ENCODE measurements around the gene HTT.
A peak's percentile ranks its signal among the peaks of the same experiment; 100 is the strongest.

Gene HTT

DNA sequence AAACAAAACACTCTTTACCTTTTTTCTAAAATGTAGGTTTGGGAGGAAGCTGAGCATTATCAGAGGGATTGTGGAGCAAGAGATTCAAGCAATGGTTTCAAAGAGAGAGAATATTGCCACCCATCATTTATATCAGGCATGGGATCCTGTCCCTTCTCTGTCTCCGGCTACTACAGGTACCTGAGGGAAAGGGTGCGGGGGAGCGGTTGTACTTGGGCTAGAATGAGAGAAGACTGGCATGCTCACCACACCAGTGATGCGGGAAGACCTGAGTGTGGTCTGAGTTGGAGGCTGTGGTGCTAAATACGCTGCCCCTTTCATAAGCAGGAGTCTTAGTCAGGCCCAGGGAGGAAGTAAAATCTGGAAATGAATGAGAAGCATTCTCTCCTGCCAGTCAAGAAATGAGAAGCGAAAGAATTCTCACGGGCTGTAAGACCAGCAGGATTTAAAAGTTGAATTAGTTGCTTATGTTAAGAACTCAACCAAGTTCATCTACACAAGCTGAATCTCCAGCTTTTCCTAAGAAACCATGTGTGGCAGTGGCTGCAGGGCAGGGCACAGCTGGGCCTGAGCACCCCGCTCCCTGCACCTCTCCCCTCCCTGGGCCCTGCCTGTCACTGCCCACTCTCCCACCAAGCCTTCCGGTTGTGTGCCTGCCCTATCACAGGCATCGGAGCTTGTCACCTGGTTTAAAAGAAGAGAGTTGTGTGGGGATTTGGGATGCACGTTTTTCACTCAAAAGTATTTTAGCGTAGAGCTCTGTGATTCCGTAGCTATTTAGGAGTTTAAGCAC lies 149.7 kb downstream of the HTT start:
- DNase-seq: no peak

DNA sequence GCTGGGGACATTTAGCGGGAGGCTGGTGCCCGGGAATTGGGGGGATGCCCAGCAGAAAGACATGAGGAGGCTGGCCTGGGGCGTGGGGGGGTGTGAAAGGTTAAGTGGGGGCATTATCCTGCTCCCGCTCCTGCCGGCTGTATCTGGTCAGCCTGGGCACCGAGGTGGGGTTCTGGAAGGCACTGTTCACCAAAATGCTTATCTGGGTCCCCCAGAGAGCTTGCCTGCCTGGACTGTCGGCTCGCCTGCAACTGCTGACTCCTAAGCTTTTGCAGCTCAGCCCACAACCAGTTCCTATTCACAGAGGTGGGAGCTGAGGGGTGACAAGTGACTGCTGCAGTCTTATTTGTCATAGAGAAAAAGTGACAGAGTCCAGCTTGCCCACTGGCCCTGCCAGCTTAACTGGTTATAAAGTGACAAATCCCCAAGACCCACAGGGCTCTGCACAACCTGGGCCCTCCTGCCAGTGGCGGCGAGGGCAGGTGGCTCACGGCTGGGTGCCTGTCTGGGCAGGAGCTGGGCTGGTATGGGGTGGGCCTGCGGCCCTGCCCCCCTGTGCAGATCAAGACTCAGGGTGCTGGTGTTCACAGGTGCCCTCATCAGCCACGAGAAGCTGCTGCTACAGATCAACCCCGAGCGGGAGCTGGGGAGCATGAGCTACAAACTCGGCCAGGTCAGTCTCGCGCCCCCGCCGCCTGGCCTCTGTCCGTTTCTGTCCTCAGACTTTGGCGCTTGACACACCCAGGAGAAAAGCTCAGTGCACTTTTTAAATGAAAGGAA lies 150.8 kb downstream of the HTT start:
- no peak for DNase-seq

DNA sequence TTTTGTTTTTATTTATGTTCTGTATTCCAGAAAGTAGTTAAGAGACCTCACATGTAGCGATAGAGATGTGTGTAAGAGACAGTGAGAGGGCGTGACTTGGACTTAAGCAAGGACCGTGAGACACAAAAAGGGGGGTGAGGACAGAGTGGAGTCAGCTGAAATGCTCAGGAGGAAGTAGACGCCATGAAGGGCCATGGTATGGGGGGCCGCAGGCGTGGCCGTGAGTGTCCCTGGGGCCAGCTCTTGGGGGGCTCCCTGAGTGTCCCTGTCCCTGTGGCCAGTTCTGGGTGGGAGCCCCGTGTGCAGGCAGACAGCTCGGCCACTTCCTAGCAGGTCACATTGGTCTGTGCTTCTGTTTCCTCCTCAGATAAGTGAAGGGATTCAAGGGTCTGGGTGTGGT lies 151.5 kb downstream of the HTT start:
- no peak for DNase-seq

DNA sequence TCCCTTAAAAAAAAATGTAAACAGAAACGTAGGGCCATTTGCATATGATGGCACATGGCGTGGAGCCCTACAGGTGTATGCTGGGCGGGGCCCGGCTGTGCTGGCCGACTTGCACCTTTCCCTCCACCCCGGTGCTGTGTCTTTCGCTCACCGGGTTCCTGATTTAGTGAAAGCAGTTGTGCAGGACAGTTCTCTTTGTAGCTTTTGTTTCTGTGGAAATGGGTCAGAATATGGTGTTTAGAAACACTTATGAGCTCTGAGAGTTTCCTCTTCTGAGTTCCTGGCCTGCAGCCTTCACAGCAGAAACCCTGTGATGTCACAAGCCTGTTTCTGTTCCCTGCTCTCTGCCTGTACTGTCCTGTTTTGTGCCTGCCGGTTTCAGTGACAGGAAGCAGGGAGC lies 152.0 kb downstream of the HTT start:
- peak; percentile 26 for DNase-seq

DNA sequence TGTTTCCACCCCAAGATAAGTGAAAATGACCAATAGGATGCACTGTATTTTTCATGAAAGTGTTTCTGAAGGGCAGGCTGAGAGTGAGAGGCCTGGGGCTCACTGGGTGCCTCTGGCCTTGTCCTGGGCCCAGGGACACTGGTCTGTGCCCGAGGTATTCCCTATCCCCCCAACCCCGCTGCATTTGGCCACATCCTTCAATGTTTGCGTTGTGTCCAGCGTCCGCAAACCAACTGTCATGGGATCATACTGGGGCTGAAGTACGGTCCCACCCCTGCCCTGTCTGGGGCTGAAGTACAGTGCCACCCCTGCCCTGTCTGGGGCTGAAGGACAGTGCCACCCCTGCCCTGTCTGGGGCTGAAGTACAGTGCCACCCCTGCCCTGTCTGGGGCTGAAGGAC lies 152.5 kb downstream of the HTT start:
- no peak for DNase-seq

DNA sequence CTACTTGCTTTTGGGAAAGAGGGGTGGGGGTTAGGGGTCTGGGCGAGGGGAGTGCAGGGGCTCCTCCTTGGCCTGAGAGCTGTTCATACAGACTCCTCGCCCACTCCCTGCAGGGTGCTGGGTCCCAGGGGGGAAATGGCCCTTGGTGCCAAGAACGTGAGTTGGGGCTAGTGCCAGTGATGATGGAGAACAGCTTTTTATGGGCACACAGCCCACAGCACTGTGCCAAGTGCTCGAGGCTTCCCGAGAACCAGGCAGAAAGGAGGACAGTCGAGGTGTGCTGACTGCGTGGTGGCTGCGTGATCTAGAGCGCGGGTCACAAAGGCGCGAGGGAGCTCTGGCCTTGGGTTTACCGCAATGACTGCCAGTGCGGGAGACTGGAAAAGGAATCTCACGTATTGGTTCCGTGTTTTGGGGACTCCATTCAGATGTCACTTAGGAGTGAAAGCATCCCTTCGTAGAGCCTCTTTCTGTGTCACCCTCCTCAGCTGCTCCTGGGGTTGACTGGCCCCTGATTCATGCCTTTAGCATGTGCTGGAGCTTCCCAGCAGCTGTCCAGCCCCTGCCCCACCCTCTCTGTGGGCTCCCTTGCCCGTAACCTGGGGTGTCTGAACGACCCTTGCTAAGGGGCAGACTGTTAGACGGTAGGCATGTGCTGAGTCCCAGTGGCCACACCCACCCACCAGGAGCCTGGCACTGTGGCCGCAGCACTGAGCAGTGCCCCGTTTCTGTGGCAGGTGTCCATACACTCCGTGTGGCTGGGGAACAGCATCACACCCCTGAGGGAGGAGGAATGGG lies 153.6 kb downstream of the HTT start:
- no peak for DNase-seq

DNA sequence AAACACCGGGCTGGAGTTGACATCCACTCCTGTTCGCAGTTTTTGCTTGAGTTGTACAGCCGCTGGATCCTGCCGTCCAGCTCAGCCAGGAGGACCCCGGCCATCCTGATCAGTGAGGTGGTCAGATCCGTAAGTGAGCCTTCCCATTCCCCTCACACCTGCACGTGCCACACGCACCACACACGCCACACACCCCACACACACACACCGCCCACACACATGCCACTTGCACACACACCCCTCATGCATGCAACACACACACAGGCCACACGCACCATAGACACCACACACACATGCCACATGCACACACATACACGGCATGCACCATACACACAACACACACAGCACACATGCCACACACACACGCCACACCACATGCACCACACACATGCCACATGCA lies 154.4 kb downstream of the HTT start:
- no peak for DNase-seq

DNA sequence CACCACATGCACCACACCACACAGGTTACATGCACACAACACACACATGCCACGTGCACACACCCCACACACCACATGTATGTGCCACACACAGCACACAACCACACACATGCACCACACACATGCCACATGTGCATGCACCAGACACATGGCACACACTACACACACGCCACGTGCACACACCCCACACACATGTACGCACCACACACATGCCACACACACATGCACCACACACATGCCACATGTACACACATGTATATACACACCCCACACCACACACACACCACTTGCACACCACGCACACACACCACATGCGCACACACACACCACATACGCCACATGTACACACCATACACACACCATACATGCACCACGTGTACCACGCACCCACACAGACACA lies 154.8 kb downstream of the HTT start:
- DNase-seq: no peak

DNA sequence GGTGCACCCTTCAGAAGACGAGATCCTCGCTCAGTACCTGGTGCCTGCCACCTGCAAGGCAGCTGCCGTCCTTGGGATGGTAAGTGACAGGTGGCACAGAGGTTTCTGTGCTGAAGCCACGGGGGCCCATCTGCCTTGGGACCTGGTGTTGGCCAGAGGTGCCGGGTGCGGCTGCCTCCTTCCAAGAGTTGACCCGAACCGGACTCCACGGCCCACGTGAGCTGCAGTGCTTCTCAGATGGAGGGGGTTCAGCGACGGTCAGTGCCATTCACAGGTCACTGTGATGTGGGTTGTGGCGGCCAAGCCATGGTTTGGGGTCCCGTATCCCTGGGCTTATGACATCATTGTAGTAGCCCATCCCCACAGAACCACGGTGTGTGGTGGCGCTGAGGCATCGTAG lies 155.5 kb downstream of the HTT start:
- no peak for DNase-seq

DNA sequence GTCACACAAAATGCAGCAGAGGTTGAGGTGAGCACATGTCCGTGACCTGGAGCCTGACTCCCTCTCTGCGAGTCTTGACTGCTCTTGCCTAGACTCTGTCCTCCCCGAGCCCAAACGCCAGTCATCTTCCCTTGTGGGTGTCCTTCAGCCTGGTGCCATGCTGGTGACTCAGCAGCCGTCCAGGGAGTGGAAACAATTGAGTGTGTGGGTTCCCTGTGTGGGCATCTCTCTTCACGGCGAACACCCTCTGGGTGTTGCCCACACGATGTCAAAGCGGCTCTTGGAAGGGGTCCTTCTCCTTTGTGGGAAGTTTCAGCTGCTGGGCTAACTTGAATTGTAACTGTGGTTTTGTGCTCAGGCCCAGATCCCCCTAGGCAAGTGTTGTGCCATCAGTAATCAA lies 157.0 kb downstream of the HTT start:
- DNase-seq: no peak

DNA sequence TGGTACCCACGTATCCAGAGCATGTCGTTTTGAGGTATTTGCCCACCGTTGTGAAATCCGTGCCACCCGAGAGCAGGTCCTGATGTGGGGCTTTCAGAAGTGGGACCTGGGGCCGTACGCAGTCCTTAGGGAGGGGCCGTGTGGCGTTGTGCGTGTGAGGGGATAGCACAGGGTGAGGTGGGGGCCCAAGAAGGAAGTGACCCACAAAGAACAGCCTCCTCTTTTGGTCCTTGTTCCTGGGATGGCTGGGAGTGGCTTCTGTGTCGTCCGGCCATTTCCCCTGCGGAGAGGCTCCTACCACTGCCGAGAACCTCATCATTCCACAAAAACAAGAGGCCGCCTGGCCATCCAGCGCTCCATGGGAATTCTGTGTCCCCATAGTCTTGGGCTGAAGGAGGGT lies 157.5 kb downstream of the HTT start:
- no peak for DNase-seq

DNA sequence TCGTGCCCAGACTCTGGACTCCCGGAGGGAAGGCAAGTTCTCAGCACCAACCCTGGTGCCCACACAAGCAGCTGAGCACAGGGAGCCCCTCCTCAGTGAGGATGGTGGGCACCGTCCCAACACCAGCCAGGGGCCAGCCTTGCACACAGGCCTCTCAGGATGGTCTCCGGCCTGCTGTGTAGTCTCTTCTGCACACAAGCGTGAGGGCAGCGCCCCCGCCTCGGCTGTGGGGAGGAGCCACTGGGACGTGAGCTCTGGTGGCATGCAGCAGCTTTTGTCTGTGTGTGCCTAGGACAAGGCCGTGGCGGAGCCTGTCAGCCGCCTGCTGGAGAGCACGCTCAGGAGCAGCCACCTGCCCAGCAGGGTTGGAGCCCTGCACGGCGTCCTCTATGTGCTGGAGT lies 158.4 kb downstream of the HTT start:
- DNase-seq: no peak

DNA sequence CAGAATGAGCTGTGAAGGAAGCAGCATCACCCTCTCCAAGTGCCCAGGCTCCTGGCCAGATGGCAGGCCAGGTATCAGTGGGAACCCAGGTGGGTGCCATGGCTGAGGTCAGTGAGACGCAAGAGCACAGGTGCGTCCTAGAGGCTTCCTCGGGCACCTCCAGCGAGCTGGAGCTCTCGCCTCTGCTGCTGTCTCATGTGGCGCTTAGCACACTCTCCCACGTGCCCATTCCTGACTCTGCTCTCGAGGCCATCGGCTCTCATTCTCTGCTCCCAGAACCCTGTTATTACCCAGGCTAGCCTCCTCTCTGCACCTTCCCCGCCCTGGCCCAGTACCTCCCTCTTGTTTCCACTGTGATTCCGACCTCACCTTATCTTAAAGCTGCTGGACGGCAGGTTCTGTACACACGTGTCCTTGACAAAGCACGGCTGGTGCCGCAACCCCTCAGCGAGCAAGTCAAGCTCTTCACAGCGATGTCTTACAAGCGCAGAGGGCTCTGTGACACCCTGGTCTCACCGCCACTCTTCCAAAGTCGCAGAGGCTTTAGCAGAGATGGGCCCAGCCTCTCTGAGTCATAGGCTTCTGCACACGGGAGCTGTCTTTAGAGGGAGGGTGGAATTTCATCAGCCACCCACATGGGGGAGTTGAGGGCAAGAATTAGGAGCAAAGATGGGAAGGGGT lies 159.1 kb downstream of the HTT start:
- DNase-seq: no peak

DNA sequence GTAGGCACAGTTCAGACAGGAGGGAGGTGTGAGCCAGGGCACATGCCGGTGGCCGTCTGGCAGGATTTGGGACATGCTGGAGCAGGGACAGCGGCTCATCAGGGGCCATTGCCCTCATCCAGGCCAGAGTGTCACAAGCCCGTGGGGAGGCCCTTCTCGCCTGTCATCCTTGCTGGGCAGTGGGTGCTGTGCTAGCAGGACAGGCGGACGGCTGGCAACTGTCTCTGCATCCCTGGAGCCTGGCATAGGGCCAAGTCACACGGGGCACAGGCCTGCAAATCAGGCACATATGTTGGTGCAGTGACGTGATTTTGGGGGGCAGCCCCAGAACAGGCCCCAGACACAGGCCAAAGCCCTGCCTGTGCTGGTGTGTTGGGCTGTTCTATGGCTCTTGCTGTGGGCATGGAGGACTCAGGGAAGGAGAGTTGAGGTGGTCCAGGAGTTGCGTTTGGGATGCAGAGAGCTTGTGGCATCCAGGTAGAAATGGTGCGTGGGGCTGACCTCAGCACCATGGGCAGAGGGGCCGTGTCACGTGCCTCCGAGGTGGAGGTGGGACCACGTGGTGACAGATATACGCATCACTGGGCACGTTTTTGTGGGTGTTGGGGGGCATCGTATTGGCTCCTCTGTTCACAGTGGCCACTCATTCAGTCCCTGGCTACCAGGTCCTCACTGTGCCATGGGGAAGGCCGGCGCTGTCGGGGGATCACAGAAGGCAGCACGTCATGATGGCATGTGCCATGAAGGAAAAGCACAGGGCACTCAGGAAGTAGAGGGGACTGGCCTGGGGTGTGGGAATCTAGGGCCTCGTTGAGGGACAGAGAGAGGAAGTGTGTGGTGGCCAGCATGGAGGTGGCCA lies 159.9 kb downstream of the HTT start:
- no peak for DNase-seq

DNA sequence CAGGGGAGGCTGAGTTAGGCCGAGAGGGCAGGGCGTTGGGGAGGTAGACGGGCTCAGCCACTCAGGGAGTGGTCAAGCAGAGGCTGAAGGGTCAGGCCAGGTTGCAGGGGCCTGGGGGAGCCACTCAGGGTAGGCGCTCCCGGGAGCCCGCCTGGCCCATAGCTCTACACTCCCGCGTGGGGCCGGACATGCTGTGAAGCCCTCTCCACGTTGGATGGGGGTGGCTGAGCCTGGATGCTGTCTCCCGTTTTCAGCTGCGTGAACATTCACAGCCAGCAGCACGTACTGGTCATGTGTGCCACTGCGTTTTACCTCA lies 160.5 kb downstream of the HTT start:
- DNase-seq: no peak

DNA sequence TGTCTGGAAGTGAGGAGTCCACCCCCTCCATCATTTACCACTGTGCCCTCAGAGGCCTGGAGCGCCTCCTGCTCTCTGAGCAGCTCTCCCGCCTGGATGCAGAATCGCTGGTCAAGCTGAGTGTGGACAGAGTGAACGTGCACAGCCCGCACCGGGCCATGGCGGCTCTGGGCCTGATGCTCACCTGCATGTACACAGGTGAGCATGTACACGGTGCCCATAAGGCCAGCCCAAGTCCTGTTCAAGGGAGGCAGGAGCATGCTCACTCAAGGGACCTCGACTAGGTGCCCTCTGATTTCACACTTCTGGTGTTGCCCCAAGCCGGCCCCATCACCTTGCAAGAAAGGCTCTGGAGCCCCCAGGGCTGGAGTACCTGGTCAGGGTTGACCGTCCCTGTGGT lies 161.1 kb downstream of the HTT start:
- DNase-seq: no peak

DNA sequence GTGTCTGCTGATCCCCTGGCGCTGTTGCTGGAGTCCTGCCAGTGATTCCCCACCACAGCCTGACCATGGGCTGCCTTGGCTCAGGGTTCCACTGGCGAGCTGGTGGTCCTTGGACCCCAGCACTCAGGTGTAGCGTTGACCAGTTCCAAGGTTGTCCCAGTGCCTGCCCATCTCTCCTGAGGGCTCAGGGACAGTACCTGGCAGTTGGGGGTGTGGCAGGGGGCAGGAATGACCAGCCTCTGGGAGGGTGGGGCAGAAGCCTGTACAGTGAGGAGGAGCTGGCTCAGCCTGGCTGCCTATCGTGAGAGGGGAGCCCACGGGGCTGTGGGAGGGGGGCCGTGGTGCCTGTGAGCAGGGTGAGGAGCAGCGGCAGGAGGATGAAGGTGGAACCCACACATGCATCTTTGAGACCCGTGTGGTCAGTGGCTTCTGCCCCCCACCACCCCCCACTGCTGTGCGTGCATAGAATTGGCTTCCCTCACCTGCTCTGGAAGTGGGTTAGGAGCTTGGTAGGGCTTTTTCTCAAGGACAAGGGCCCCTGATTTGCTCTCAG lies 161.9 kb downstream of the HTT start:
- DNase-seq: no peak

DNA sequence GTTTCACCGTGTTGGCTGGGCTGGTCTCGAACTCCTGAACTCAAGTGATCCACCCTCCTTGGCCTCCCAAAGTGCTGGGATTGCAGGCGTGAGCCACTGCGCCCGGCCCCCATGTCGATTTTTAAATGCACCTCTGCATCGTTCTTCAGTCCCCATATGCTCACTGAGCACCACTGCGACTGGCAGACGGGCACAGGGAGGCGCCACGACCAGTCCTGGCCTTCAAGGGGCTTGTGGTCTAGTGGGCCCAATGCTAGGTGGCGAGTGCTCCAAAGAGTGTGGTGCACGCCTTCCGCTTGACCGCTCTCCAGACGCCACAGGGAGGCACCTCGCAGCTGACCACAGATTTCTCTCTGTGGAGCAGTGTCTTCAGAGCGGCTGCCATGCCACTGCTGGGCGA lies 162.8 kb downstream of the HTT start:
- no peak for DNase-seq

DNA sequence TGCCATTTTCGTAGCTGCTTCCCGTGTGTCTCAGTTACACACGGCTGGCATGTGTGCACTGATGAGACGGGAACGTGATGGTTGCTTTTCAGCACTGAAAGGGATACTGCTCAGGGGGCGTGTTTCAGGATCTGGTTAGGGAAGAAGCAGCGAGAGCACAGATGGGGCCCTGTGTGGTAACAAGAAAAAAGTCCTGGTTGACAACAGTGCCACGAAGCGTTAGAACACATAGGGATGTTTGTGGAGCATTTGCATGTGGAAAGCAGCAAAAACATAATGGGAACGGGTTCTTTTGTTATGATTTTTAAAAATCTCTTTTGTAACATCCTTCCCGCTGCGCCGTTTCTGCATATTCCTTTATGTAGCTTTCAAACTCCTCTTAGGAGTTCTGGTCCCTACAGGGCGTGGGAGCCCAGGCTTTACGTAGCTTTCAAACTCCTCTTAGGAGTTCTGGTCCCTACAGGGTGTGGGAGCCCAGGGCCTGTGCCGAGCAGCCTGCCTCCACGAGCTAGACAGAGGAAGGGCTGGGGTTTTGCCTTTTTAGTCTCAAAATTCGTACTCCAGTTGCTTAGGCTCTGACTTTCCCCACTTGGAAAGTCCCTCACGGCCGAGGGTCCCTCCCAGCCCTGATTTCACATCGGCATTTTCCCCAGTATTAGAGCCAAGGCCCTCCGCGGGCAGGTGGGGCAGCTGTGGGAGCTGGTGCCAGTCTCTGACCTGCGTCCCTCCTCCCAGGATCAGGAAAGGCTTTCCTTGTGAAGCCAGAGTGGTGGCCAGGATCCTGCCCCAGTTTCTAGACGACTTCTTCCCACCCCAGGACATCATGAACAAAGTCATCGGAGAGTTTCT lies 163.5 kb downstream of the HTT start:
- DNase-seq: no peak

DNA sequence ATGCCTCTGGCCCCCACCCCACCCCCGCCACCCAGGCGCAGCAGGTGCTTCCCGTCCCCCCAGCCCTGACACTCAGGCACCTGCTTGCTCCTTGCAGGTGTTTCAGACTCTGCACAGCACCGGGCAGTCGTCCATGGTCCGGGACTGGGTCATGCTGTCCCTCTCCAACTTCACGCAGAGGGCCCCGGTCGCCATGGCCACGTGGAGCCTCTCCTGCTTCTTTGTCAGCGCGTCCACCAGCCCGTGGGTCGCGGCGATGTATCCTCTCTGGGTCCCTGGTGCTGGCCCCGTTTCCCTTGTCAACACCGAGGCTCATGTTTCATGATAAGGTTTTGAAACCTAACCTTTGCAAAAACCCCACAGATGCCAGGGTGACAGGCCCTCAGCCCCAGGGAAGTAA lies 164.2 kb downstream of the HTT start:
- no peak for DNase-seq

DNA sequence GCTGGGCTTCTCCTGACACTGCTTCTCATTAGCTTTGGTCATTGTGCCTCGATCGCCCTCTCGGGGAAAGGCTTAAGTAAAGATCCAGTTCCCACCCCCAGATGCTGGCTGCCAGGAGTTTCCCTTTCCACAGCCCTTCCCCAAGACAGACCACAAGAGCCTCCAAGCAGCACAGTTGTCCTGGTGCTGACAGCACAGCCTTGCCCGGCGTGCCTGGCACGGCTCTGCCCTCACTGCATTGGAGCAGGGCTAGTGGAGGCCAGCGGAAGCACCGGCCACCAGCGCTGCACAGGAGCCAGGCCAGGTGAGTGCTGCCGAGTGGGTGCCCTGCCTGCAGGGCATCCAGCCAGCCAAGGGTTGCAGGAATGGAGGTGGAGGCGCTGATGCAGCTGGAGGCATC lies 164.8 kb downstream of the HTT start:
- DNase-seq: no peak
